ENCODE data around the gene SARDH. TPM values are rescaled to one million over a fixed set of nuclear protein-coding genes. Genes with fewer than 3 reads are reported as not detected.

SARDH gene
- total RNA-seq, 2 experiments from 2014 or later, result 17.7 to 18.5 TPM

DNA sequence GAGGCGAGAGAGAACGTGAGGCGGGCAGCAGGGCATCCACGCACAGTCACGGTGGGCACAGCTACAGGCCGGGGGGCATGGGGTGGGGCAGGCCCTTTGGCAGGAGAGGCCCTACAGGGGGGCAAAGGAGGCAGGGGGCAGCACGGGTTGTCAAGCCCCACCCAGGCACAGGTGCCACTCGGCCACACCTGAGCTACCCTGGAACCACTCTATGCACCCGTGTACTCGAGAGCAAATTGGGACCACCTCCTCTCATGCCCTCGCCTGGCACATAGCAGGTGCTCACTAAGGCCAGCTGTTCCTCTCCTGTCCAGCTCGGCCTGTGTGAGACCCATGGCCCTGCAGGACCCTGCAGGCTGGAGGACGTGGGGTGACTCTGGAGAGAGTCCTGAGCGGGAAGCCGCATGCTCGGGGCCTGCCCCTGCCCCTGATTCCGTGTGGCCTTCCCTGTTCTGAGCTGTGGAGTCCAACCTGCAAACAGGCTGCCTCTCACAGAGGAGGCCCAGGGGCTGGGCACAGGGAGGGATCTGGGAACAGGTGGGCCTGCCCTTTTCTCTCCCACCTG lies 31.4 kb upstream of the SARDH start:
- Mint-ChIP-seq H3K9me3 (no peaks in the 10 kb centered on the region), H3K27ac (no peak overlapping the region), H3K27me3 (no peaks in the 10 kb centered on the region), H3K36me3 (ENCODE audit: low read depth) (peaks cover 8% of the 10 kb centered on the region), H3K4me1 (ENCODE audit: low read depth) (no peaks in the 10 kb centered on the region), H3K4me3 (no peak overlapping the region)
- intact Hi-C loops (cut with DNase I, micrococcal nuclease), result no loop called here
- Histone ChIP-seq H3K9me3 (ENCODE audit: control insufficient read depth in 1 of 2, insufficient read depth in 1 of 2, low read length in 2 of 2) (peaks cover 8 to 15% of the 10 kb centered on the region in 2 experiments), H3K36me3 (ENCODE audit: insufficient read depth, low read length) (no peaks in the 10 kb centered on the region), H3K27ac (ENCODE audit: low read depth in 1 of 2, low read length in 2 of 2) (no peak overlapping the region), H3K4me3 (ENCODE audit: low read length) (no peak overlapping the region), H3K27me3 (ENCODE audit: control insufficient read depth in 1 of 2, insufficient read depth in 2 of 2, low read length in 2 of 2) (no peaks in the 10 kb centered on the region), H3K4me1 (ENCODE audit: insufficient read depth, low read length) (no peaks in the 10 kb centered on the region)
- ATAC-seq (ENCODE audit: poor library complexity) (no peak), DNase-seq (peak in 1 of 14 experiments; percentile 29)
- CTCF ChIA-PET, result no interaction called here
- POLR2A ChIA-PET, result no interaction called here
- TF ChIP-seq, protein P1, sequence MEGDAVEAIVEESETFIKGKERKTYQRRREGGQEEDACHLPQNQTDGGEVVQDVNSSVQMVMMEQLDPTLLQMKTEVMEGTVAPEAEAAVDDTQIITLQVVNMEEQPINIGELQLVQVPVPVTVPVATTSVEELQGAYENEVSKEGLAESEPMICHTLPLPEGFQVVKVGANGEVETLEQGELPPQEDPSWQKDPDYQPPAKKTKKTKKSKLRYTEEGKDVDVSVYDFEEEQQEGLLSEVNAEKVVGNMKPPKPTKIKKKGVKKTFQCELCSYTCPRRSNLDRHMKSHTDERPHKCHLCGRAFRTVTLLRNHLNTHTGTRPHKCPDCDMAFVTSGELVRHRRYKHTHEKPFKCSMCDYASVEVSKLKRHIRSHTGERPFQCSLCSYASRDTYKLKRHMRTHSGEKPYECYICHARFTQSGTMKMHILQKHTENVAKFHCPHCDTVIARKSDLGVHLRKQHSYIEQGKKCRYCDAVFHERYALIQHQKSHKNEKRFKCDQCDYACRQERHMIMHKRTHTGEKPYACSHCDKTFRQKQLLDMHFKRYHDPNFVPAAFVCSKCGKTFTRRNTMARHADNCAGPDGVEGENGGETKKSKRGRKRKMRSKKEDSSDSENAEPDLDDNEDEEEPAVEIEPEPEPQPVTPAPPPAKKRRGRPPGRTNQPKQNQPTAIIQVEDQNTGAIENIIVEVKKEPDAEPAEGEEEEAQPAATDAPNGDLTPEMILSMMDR (IDR thresholded peaks at IDR 0.05), result no peak

DNA sequence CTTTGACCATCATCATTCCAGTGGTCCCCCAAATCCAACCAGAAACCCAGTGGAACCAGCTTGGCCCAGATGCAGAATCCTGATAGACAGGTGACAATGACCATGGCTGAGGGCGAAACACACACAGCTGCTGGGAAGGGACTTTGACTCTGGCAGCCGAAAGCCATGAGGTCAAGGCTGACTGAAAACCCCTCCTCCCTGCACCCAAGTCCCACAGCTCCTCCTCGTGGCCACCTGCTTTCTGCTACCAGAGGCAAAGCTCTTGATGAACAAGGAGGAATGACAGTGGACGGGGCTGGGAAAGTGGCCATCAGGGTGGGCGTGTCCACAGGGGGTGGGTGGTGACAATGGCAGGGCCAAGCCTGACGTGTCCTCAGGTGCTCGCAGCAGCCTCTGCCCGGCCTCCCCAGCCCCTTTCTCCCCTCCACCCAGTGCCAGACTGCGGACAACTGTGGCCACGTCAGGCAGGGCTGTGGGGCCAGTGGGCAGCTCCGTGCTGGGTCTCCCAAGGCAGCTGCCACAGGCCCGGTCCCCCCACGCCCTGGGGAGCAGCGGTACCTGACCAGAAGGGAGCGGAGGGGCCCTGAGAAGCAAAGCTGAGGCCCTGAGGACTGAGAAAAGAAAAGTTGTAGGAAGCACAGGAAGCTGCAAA lies 30.8 kb upstream of the SARDH start:
- intact Hi-C loops (cut with DNase I, micrococcal nuclease), result no loop called here
- no peak overlapping the region for H3K4me3 ChIP-seq (ENCODE audit: low read length)
- peak in 1 of 14 experiments; percentile 29 for DNase-seq
- Mint-ChIP-seq H3K27me3 (no peaks in the 10 kb centered on the region), H3K36me3 (ENCODE audit: low read depth) (peaks cover 11% of the 10 kb centered on the region), H3K4me3 (no peak overlapping the region), H3K27ac (no peak overlapping the region), H3K9me3 (no peaks in the 10 kb centered on the region), H3K4me1 (ENCODE audit: low read depth) (no peaks in the 10 kb centered on the region)
- H3K4me1 ChIP-seq (ENCODE audit: insufficient read depth, low read length), result no peaks in the 10 kb centered on the region
- ChIA-PET POLR2A (no interaction called here), CTCF (no interaction called here)
- no peaks in the 10 kb centered on the region for H3K36me3 ChIP-seq (ENCODE audit: insufficient read depth, low read length)
- ATAC-seq (ENCODE audit: poor library complexity), result no peak
- H3K27me3 ChIP-seq (ENCODE audit: control insufficient read depth in 1 of 2, insufficient read depth in 2 of 2, low read length in 2 of 2), result no peaks in the 10 kb centered on the region
- H3K9me3 ChIP-seq (ENCODE audit: control insufficient read depth in 1 of 2, insufficient read depth in 1 of 2, low read length in 2 of 2), result peaks cover 8 to 15% of the 10 kb centered on the region in 2 experiments
- TF ChIP-seq, protein P1 (IDR thresholded peaks at IDR 0.05), result no peak
- no peak overlapping the region for H3K27ac ChIP-seq (ENCODE audit: low read depth in 1 of 2, low read length in 2 of 2)

DNA sequence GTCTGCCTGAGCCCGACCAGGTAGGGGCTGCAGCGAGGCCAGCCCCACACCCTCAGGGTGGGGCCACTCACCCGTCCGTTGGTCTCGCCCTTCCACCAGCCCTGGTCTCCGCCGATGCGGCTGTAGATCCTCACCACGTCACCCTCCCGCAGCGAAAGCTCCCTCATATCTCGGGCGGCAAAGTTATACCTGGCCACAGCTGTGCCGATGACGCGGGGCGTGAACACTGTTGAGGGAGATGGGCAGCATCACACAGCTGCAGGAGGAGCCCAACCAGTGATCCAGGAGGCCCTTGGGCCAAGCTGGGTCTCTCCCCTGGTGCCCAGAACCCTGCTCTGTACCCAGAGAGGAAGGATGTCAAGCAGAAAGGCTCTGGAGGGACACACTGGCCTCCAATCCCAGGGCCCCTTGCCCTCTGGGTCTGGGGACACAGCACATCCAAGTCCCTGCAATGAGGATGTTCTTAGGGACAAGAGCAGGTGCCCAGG lies 30.3 kb upstream of the SARDH start:
- TF ChIP-seq, protein P1 (IDR thresholded peaks at IDR 0.05), result no peak
- intact Hi-C loops (cut with DNase I, micrococcal nuclease), result no loop called here
- POLR2A ChIA-PET, result no interaction called here
- DNase-seq (peak in 1 of 14 experiments; percentile 28), ATAC-seq (ENCODE audit: poor library complexity) (no peak)
- no peak overlapping the region for H3K27ac Mint-ChIP-seq
- no peak overlapping the region for H3K4me3 Mint-ChIP-seq
- H3K36me3 ChIP-seq (ENCODE audit: insufficient read depth, low read length), result no peaks in the 10 kb centered on the region
- CTCF ChIA-PET, result no interaction called here
- H3K4me3 ChIP-seq (ENCODE audit: low read length), result no peak overlapping the region
- H3K36me3 Mint-ChIP-seq (ENCODE audit: low read depth), result peaks cover 6% of the 10 kb centered on the region
- no peak overlapping the region for H3K27ac ChIP-seq (ENCODE audit: low read depth in 1 of 2, low read length in 2 of 2)
- no peaks in the 10 kb centered on the region for H3K4me1 Mint-ChIP-seq (ENCODE audit: low read depth)
- no peaks in the 10 kb centered on the region for H3K9me3 Mint-ChIP-seq
- H3K27me3 Mint-ChIP-seq, result no peaks in the 10 kb centered on the region
- no peaks in the 10 kb centered on the region for H3K27me3 ChIP-seq (ENCODE audit: control insufficient read depth in 1 of 2, insufficient read depth in 2 of 2, low read length in 2 of 2)
- peaks cover 8 to 15% of the 10 kb centered on the region in 2 experiments for H3K9me3 ChIP-seq (ENCODE audit: control insufficient read depth in 1 of 2, insufficient read depth in 1 of 2, low read length in 2 of 2)
- H3K4me1 ChIP-seq (ENCODE audit: insufficient read depth, low read length), result no peaks in the 10 kb centered on the region

Data from CD4-positive, alpha-beta T cell (primary cell).